HG03135 (cell line): ENCODE measurements around the gene PSD.

Experiments
- ATAC-seq: cut with Tn5 transposase; IDR thresholded peaks from one replicate; pipeline ENCODE4 v1.9.1; 2021; ENCODE audit warnings: mild to moderate bottlenecking, moderate library complexity; ENCODE audit not compliant: unreplicated experiment

The PSD gene

GRCh38 chr10:102421507-102421756 is 2.8 kb upstream of the PSD start:
- no peak for ATAC-seq

GRCh38 chr10:102420714-102421506 is 2.3 kb upstream of the PSD start, which contains the start of gene FBXL15:
Gene FBXL15, plus strand, starts transcription at chr10:102420836. Its CDS starts 294 bp downstream, at chr10:102421130.
- ATAC-seq: peak; percentile 69

- ATAC-seq: no peak
Measured at GRCh38 chr10:102420181-102420713, 1.7 kb upstream of the PSD start.

- no peak for ATAC-seq
Measured at GRCh38 chr10:102419269-102420180, 940 bp upstream of the PSD start.

GRCh38 chr10:102416695-102417094 is 1.9 kb downstream of the PSD start:
- no peak for ATAC-seq

DNA sequence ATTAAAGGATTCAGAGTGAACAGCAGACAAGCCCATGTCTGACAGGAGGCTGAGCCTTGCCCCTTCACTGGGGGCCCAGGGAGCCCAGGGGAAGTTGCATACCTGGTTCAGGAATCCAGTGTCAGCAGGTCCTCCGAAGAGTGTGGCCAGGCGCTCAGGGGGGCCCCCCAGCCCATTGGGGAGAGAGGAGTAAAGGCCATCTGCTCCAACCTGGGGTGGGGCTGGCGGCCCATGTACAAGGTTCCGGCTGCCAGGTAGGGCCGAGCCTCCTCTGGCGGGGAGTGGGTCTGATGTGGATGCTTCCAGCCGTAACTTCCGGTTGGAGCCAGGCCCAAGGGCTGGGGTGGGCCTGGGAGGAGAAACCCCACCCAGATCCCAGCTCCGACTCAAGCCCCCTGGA is 2.3 kb downstream of the PSD start:
- no peak for ATAC-seq

GRCh38 chr10:102414749-102415148 is 3.8 kb downstream of the PSD start:
- no peak for ATAC-seq

DNA sequence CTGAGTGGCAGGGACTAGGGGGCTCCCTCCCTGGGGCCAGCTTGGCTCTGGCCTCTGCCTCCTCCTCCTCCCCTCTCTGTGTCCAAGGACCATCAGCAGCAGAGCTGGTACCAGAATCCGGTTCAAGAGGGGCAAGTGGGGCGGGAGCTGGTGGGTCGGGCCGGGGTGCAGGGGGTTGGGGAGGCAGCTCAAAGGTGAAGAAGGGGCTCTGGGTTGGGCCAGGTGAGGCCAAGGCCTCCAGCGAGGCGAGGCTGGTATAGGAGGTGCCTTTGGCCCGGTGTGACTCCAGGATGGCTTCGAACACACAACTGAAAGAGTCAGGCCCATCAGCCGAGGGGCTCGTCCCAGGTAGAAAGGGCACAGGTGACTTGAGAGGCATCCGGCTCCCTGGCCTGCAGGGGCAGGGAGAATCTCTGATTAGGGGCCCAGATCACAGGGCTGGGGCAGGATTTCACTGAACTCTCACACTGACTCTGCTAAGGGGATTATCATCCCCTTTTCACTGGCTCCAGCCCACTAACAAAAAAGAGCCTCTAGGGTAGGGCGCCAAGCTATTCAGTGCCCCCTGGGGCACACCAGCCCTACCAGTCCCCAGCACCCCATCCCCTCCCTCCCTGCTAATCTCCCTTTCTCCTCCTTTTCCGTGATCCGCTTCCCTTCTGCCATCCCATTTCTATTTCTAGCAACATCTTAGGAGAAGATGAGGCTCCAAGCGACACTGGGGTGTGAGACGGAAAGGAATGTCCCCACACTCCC is 4.6 kb downstream of the PSD start:
- no peak for ATAC-seq

DNA sequence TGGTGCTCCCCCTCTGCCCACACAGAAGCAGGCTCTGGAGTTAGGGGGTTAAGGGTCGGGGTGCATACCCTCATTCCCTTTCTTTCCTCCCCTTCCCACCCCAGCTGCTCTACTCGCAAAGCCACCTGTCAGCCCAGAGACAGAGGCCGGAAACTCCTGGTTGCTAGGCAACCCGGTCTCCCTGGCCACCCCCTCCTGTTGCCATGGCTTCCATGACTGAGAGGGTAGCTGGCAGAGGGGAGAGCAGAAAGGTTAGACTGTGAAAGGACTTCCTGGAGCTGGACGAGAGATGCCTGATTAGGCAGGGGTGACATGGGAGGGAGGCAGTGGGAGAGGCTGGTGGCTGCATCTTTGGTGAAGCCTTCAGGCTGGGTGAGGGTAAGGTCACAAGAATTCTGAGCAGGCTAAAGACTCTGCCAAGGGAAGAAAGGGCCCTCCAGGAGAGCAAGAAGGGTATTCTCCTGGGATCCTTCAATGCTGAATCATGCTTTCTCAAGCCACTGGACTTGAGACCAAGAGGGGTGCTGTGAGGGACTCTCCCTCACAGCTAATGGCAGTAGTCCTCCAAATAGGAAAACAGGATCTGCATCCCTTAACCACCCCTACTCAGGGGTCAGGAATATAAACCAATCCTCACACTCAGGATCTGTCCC is 5.4 kb downstream of the PSD start:
- ATAC-seq: no peak

GRCh38 chr10:102412293-102412692 is 6.3 kb downstream of the PSD start:
- no peak for ATAC-seq

DNA sequence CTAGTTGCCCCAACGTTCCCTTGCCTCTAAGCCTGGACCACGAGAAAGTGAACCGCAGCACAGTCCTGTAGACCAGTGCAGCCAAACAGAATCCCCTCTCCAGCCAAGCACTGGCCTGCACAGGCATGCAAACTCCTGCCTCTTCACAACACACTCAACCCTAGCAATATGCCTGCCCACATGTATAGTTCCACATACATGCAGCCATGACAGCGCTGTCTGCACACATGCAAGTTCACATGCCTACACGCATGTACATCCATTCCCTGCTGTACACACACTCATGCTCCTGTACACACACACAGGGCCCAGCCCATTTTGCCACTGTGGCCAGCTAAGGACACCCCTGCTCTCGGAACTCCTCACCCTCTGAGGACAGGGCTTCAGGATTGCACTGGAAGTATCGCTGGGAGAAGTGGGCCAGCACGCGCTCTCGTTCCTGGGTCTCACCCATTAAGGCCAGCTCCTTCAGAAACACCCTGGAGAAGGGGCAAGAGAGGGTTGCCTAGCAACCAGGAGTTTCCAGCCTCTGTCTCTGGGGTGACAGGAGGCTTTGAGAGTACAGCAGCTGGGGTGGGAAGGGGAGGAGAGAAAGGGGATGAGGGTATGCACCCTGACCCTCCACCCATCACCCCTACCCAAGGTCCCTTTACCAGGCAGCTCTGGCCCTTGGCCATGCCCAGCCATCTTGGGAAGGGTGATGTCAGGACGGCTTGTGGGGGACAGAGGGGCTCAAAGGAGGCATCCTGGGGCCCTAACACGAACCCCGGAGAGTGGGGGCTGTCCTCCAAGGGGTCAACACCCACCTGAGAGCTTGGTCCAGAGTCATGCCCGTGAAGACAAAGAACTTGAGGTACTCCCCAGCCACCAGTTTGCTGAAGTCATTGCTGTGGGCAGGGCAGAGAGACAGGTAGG is 7.0 kb downstream of the PSD start:
- no peak for ATAC-seq

DNA sequence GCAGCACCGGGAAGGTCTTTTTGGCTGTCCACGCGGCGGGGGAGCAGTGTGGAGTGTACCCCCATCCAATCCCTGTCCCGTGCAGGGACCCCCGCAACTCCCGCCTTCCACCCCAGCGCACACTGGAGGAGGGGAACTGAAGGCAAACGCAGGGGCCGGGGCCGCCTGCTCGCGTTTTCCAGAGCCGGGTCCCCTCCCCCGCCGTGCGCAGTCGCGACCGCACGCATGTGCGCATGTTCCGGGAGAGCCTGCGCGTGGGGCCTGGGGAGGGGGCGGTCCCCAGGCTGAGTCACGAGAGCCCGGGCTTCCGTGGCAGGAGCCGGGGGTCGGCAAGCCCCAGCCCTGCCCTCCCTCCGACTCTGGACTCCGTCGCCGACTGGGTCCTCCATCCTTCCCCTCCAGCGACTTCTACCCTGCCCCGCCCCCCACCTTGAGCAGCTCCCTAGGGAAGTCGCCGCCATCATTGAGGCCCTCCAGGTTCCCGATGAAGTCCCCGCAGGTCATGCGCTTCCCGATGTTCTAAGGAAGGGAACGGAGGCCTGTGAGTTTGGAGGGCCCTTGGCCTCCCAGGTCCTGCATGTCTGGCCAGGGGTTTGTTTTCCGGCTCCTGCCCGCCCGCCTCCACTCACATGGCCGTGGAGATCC is 8.0 kb downstream of the PSD start:
- ATAC-seq: no peak

GRCh38 chr10:102409604-102410428 is 8.8 kb downstream of the PSD start:
- no peak for ATAC-seq

DNA sequence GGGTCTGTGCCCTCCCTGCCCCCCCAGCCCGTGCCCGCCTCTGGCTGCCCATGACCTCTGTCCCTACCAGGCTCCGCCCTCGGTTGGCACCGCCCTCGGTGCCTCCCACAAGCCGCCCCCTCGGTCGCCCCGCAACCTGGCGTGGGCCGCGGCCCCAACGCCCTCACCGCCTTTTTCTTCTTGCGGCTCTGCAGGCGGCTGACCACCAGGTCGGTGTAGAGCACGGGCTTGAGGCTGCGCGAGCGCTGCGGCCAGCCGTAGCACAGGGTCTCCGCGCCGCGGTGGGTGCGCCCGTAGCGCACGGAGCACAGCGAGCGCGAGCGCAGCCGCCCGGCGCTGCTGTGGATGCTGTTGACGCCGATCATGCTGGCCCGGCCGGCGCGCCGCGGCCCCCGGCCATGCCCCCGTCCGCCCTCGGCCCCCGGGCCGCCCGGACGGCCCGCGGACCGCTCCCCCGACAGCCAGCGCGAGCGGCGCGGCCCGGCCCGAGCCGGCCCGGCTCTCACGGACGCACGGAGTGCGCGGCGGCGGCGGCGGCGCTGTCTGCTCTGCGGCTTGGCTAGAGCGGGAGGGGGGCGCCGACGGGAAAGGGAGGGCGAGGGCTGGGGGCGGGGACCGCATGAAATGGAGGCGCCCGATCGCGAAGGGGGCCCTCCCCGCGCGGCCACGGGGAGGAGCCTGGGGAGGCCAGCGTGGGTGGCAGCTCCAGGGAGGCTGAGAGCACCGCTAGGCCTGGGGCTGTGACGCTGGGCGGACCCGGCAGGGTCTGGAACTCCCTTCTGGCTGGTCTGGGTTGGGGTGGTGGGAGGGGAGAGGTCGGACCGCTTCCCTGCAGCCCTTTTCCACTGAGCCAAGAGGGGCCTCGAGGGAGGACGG is 9.6 kb downstream of the PSD start:
- ATAC-seq: no peak

DNA sequence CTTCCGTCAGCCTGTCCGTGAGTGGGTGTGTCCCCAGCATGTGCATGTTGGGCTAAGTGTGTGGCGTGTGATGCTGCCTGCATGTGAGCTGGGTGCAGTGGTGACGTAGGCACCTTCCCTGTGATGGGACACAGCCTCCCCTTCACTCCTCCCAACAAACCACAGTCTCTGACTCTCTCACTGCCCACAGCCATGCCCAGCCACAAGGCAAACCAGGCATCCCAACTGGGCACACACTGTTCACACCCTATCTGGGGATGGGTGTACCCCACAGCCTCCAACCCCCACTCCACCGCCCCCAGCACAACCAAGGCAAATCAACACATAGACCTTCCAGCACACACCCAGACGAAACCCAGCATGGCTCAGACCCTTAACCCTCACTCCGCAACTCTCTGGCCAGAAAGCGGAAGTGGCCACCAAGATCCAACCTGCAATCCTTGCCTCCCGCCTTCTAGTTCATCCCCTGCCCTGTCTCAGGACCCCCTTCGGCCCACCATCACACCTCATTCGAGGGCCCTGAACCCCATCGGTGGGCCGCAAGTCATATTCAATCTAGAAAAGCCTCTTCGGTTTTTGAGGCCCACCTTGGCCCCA is 10.4 kb downstream of the PSD start:
- no peak for ATAC-seq

DNA sequence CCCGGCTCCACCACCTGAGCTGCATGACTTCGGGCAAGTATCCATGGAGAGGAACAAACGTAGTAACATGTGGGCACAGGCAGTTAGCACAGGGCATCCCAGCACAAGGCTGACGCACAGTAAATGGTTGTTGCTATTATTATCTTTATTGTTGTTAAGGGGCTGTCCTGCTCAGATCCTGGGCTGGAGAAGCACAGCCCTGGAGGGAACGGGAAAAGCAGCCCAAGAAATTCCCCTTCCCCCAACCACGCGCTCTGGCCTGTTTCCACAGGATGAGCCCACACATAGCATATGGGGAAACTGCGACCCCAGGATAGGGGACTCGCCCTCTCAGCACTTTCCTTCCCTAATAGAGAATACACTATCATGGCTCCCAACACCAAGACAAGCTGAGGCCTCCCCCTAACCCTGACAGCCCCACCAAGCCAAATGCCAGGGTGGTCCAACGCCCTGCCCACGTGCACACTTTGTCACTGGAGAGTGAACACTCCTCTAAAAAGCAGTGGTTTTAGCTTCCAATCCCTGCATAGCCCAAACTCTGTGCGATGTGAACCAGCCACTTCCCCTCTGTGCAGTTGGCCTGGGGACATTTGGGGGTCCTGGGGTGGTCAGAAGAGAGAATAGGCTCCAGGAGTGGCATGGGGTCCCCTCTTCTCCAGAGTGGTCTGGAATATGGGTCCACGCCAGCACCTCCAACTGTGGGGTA is 11.0 kb downstream of the PSD start:
- ATAC-seq: no peak
